G401.6 (cell line): ENCODE data around the gene CYP24A1.

Experiments
- FAIRE-seq: peaks from 2 replicates; lab custom pipeline; 2012; peaks lifted over from hg19 to GRCh38; lab: Jason Lieb, UNC

The CYP24A1 gene

DNA sequence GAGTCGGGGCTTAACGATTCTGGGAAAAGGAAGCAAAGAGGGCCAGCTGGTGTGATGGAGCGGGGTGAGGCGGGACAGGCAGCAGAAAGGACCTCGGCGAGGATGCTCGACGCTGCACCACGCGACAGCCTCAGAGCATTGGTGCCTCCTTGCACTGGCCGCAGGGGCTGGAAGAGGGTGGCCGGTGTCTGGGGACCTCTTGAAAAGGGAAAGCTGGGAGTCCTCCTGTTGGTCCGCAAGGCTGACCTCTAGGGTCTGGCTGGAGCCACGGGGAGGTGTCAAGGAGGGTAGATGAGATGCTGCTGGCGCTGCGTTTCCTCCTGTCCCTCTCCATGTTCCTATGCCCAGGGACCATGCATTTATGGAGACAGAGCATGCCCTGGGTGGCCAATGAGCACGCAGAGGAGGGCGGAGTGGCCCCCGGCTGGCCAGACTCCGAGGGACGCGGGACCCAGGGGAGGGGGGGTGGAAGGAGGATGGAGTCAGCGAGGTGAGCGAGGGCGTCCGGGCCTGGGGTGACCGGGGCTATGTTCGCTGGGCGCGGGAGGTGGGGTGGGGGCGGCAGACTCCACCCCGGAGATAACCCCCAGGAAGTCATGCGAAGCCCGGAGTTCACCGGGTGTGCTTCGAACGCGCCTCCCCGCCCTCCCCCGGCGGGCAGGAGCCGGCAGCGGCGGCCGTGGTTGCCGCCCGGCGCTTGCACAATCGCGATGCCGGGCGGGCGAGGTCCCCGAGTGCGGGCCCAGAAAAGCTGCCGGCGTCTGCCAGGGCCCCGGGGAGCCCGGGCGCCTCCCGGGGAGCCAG lies at the start of gene CYP24A1:
TSS of gene CYP24A1 (minus strand) at position 334 of the 804 bp plus-strand sequence. CDS start 407 bp downstream, outside the sequence.
- no peak for FAIRE-seq

- FAIRE-seq: no peak
Measured at GRCh38 chr20:54223285-54223684, 49.5 kb upstream of the CYP24A1 start.

DNA sequence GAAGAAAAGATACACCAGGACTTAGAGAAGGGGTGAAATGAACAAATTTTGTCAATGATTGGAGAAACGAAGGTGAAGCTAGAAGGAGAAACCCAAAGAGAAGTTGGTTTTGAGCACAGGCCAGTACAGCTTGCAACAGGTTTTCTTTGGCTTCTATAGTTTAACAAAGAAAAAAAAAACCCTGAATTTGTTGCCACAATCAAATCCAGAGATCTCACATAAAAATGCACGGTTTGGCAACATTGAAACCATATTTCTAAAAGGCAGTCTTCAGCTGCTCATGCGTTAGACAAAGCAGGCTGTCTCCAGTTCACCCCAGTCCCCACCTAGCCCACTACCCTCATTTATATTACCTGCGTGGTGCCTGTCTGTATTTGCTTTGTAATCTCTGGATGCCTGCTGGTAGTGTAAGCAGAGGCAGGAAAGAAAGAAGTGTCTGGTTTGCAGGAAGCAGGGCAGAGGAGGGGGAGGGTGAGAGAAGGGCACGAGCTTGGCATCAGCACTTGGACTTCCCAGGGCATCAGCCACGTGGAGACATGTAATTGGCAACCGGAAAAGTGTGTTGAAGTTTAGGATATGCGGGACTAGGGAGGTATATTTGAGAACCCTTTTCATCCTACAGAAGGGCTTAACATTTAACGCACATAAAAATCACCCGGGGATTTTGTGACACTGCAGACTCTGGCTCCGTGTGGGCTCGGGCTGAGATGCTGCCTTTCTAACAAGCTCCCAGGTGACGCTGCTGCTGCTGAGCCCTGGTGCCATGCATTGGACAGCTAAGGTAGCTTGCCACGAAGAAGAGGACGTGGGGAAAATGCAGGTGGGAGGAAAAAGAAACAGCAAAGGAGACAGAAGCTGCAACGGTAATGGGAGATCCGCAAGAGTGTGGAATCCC lies 48.5 kb upstream of the CYP24A1 start:
- no peak for FAIRE-seq

- no peak for FAIRE-seq
Measured at GRCh38 chr20:54221353-54221752, 47.6 kb upstream of the CYP24A1 start.

GRCh38 chr20:54220722-54221121 lies 46.9 kb upstream of the CYP24A1 start:
- no peak for FAIRE-seq

- peak; percentile 96 for FAIRE-seq
Measured at GRCh38 chr20:54219751-54220426, 46.1 kb upstream of the CYP24A1 start.

- FAIRE-seq: no peak
Measured at GRCh38 chr20:54218470-54218869, 44.7 kb upstream of the CYP24A1 start.

DNA sequence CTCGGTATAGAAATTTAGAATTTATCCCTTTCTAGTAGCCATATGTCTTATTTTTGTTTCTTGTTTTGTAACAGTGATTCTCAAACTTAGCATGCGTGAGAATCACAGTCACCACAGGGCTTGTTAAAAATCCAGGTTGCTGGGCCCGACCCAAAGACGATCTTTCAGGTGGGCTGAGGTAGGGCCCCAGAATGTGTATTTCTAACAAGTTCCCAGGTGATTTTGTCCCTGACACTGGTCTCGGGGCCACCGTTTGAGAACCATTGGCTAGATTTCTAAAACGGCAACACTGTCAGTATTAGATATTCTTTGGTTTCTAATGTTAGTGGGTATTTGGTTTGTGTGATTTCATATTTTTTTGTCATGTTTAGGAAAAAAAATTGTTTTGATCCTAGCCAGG lies 44.0 kb upstream of the CYP24A1 start:
- FAIRE-seq: no peak

GRCh38 chr20:54215157-54215789 lies 41.5 kb upstream of the CYP24A1 start:
- FAIRE-seq: no peak

GRCh38 chr20:54214566-54214965 lies 40.8 kb upstream of the CYP24A1 start:
- FAIRE-seq: no peak

- FAIRE-seq: no peak
Measured at GRCh38 chr20:54212871-54213270, 39.1 kb upstream of the CYP24A1 start.

DNA sequence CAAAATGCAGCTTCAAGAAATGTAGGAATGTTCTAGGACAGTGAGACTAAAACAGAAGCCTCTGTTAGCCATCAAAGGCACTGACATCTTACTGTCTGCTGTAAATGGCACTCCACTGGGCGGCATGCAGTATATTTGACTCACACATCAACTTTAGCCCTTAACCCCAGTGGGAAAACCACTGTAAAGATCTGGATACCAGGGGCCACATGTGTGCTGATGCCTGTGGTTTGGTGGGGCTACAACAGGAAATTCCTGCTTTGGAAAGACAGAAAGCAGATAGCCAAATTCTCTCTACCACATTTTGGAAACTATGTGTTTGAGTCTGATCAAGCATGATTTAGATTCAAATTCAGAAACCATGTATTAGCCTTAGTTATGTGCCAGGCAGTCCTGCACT lies 38.4 kb upstream of the CYP24A1 start:
- no peak for FAIRE-seq

- no peak for FAIRE-seq
Measured at GRCh38 chr20:54209216-54209813, 35.5 kb upstream of the CYP24A1 start.

DNA sequence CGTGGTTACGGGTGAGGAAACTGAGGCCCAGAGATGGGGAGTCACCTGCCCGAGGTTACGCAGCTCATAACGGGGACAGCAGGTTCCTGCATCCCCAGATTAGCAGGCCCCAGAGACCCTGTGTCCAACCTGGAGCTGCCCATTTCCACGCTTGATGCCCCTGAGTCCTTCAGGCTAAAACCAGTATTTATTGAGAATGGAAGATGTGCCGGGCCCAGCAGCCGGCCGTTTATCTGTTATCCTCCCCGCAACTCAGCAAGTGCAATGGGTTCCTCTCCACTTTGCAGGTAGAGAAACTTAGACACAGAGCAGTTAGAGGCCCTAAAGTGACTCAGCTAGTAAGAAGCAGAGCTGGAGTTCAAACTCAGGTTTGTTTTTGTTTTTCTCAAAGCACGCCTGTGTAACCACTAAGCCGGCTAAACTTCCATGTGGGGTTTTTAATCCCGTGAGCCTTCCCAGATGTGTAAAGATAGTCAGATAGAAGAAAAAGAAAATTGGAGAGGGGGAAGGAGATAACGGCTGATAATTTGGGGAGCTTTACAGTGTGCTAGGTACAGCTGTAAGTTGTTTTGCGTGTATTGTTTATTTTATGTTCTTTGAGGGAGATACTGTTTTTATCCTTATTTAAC lies 34.9 kb upstream of the CYP24A1 start:
- no peak for FAIRE-seq

DNA sequence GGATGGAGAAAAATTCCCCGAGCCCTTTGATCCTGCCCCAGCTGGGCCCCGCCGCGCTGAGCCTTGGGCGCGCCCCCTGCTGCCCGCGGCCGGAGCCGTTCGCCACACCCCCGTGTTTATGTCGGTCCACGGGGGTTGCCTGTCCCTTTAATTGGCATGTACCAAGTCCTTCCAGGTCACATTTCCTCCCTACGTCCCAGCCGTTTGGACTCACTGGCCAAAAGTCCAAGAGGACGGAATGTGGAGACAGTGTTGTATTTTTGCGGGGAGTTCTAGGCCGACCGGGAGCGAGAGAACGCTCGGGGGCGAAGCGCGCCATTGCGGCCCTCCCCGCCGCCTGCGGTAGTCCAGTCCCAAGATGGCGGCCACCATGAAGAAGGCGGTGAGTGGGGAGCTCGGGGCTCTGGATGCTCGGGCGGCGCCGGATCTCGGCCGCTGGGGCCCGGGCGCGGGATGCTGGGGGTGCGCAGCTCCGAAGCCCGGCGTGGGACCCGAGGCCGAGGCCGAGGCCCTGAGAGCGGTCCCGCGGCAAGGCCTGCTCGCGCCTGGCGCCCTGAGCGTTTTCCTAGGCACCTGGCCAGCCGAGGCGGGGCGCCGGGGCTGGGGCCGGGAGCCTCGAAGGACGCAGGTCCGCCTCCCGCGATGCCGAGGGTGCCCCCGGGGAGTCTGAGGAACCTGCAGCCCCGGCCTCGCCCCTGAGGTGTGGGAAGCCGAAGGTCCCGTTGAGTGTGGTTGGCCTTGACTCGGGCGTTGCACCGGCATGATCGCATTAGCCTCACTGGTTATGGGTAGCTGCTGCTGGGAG lies 34.2 kb upstream of the CYP24A1 start, which contains the start of gene PFDN4:
TSS of gene PFDN4 (plus strand) at position 345 of the 805 bp plus-strand sequence. CDS start at position 359, 14 bp downstream.
- no peak for FAIRE-seq

DNA sequence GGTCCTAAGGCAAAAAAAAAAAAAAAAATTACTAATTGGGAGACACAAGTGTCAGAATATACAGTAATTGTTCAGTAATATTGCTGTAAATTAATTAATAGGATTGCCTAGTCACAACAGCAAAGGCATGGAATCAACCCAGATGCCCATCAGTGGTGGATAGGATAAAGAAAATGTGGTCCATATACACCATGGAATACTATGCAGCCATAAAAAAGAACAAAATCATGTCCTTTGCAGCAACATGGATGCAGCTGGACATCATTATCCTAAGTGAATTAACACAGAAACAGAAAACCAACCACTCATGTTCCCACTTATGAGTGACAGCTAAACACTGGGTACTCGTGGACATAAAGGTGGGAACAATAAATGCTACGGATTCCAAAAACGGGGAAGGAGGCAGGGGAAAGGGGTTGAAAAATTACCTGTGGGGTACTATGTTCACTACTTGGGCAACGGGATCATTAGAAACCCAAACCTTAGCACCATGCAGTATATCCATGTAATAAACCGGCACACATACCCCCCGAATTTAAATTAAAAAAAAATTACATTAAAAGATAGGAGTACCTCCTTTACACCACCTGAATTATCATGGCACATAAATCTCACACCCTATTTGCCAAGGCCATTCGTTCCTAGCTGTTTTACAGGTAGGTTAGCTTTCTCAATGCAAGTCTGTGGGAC lies 33.4 kb upstream of the CYP24A1 start:
- no peak for FAIRE-seq

GRCh38 chr20:54205450-54205849 lies 31.7 kb upstream of the CYP24A1 start:
- FAIRE-seq: no peak

DNA sequence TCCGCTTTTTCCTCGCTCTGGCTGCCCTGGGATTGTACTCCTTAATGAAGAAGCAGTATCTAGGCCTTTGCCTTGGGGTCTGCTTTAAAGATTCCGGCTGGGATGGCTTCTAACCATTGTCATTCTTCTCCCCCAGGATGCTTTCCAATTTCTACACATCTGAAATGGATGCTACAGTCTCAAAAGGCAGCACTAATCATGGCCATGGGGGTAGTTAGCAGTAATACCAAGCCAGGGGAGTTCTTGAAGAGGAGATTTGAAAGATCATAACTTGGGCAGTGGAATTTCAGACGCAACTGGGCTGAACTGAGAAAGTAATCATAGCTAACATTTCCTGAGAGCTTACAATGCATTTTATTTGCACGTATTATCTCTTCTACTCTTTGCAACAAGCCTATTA lies 30.7 kb upstream of the CYP24A1 start:
- FAIRE-seq: no peak

DNA sequence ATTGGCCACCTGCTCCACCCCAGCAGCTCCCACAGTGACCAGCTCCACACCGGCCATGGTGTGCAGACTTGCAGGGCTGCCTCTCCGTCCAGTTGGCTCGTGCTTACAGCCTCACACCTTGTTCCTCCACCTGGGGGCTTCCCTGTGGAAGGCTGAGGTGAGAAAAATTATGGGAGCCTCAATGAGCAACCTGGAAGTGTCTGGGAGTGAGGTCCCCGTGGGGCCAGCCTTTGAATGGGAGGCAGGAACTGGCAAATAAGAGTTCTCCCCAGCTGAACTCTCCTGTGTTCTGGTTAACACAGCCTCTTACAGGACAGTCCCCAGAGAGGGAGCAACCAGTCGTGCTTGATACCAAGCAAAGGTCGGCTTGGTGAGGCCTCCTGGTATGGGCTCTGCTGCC lies 30.3 kb upstream of the CYP24A1 start:
- FAIRE-seq: no peak

GRCh38 chr20:54203281-54203680 lies 29.5 kb upstream of the CYP24A1 start:
- FAIRE-seq: no peak
